A549 treated with GW870086 at 1 μM for 4 hours (cell line): ENCODE results near the gene GSTO1. TPM values are rescaled to one million over a fixed set of nuclear protein-coding genes. Genes with fewer than 3 reads are reported as not detected.

Experiments
- total RNA-seq: library from RNA; stranded (reverse); fragments of 200-300 nt; extraction: Qiagen RNA extraction; gene quantifications from 5 replicates; pipeline ENCODE4 v1.2.3, GENCODE V29; 2022; ENCODE audit warnings: low read depth

Gene GSTO1
- 290 to 322 TPM (median 303 TPM) in 5 replicates for total RNA-seq

GRCh38 chr10:104254493-104255310 is at the start of gene GSTO1:
Gene GSTO1 (plus strand): TSS chr10:104254892. CDS start chr10:104254929, 37 bp downstream.

GRCh38 chr10:104231784-104232612 is 22.7 kb upstream of the GSTO1 start, which contains the start of gene CFAP43:
Gene CFAP43 (minus strand): TSS chr10:104232364. CDS start chr10:104232246, 118 bp downstream.

GRCh38 chr10:104268713-104269645 is 14.3 kb downstream of the GSTO1 start, which contains the start of gene GSTO2:
Gene GSTO2 (plus strand): TSS chr10:104269184. CDS start chr10:104274916, 5,732 bp downstream.

Other genes starting within 250 kb of the GSTO1 start
- gene COL17A1, start 169.0 kb upstream of the GSTO1 start, total RNA-seq = 1.5 to 2.2 TPM (median 1.8 TPM) in 5 replicates
- 14.7 to 20.6 TPM (median 17.4 TPM) in 5 replicates for gene SFR1, start 132.7 kb upstream of the GSTO1 start, total RNA-seq
- 0.16 to 0.36 TPM (median 0.23 TPM) in 5 replicates for gene CFAP43, start 22.5 kb upstream of the GSTO1 start, total RNA-seq
- gene GSTO2, start 14.3 kb downstream of the GSTO1 start, total RNA-seq = 1.5 to 3.3 TPM (median 1.9 TPM) in 5 replicates
- gene ITPRIP, start 83.6 kb downstream of the GSTO1 start, total RNA-seq = 69.0 to 88.7 TPM (median 87.4 TPM) in 5 replicates
- 0.10 to 0.34 TPM (median 0.16 TPM) in 5 replicates for gene CFAP58, start 98.9 kb downstream of the GSTO1 start, total RNA-seq